Osteoblast (primary cell): ENCODE measurements around the gene TACC2. TPM values are rescaled to one million over a fixed set of nuclear protein-coding genes. Genes with fewer than 3 reads are reported as not detected.
"Not testable (repeated sequence)": the region's sequence is repeated elsewhere in the genome, so short reads cannot be mapped to it uniquely, and the experiment has no call there.

Experiments used
- DNase-seq: peaks from one replicate; pipeline ENCODE4 v3.0.0; 2011; ENCODE audit warnings: low spot score, mixed read lengths; ENCODE audit not compliant: insufficient read length; ENCODE audit errors: missing footprints
- H2AFZ ChIP-seq: 2 replicates; pipeline ENCODE4 v1.6.0; 2011; ENCODE audit warnings: mild to moderate bottlenecking, low read length
- H3K27ac ChIP-seq: 2 replicates; pipeline ENCODE4 v1.5.1; 2011; ENCODE audit warnings: mild to moderate bottlenecking, low read depth, low read length, moderate library complexity
- H3K27me3 ChIP-seq: 2 replicates; pipeline ENCODE4 v1.6.0; 2012; ENCODE audit warnings: mild to moderate bottlenecking, control low read depth, inconsistent platforms, low read length, moderate library complexity; ENCODE audit not compliant: insufficient read depth
- H3K36me3 ChIP-seq: 2 replicates; pipeline ENCODE4 v1.5.1; 2011; ENCODE audit warnings: mild to moderate bottlenecking, low read length, control low read depth, moderate library complexity; ENCODE audit not compliant: insufficient read depth
- H3K4me1 ChIP-seq: 2 replicates; pipeline ENCODE4 v1.5.1; 2011; ENCODE audit warnings: mild to moderate bottlenecking, low read length, control low read depth, moderate library complexity; ENCODE audit not compliant: insufficient read depth
- H3K4me2 ChIP-seq: 2 replicates; pipeline ENCODE4 v1.6.0; 2011; ENCODE audit warnings: mild to moderate bottlenecking, low read length; ENCODE audit not compliant: insufficient read depth
- H3K4me3 ChIP-seq: fragments of 200-600 bp; sonication (generic); 3 replicates; pipeline ENCODE4 v1.5.1; 2012; ENCODE audit warnings: mild to moderate bottlenecking, low read length, inconsistent platforms; ENCODE audit not compliant: insufficient read depth
- H3K79me2 ChIP-seq: 2 replicates; pipeline ENCODE4 v1.6.0; 2012; ENCODE audit warnings: mild to moderate bottlenecking, low read length, control low read depth, inconsistent platforms; ENCODE audit not compliant: insufficient read depth
- H3K9me3 ChIP-seq: 2 replicates; pipeline ENCODE4 v1.5.1; 2011; ENCODE audit warnings: low read depth, low read length, control low read depth
- H4K20me1 ChIP-seq: 2 replicates; pipeline ENCODE4 v1.6.0; 2012; ENCODE audit warnings: mild to moderate bottlenecking, low read length, control low read depth; ENCODE audit not compliant: insufficient read depth
- total RNA-seq: library from RNA; depleted of rRNA; stranded (reverse); fragments of >200 nt; gene quantifications from 2 replicates; pipeline ENCODE4 v1.2.3, GENCODE V29; 2012
- TF ChIP-seq, protein P1 (sequence below): IDR thresholded peaks from 2 replicates; pipeline ENCODE4 v1.5.1; 2011; ENCODE audit warnings: mild to moderate bottlenecking, low read depth, low read length, moderate library complexity; ENCODE audit errors: extremely low read depth

The TACC2 gene
- total RNA-seq, 1 donor = 5.8 TPM

DNA sequence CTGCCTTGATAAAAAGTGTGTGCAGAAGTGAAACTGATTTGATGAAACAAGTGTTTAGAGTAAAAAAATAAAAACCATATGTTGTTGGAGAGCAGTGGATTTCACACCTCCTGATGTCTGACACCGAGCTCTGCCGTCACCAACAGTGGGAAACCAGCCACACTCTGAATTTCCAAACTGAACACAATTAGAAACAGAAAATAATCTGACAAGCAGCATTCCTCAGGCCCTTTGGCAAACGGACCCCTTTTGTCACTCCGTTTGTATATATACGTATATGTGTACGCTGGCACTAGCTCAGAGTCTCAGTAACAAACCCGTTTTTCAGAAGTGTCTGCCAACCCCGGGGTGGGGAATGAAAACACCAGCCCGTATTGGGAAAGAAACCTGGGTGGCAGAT, 32.4 kb downstream of the TACC2 start:
- H3K79me2 ChIP-seq = no peaks in the 10 kb centered on the region
- no peaks in the 10 kb centered on the region for H4K20me1 ChIP-seq
- H3K4me2 ChIP-seq = no peak overlapping the region
- H2AFZ ChIP-seq = no peak overlapping the region
- H3K27me3 ChIP-seq = peaks cover 39% of the 10 kb centered on the region
- DNase-seq = no peak
- H3K36me3 ChIP-seq = no peaks in the 10 kb centered on the region
- H3K4me1 ChIP-seq = no peaks in the 10 kb centered on the region
- TF ChIP-seq, protein P1, sequence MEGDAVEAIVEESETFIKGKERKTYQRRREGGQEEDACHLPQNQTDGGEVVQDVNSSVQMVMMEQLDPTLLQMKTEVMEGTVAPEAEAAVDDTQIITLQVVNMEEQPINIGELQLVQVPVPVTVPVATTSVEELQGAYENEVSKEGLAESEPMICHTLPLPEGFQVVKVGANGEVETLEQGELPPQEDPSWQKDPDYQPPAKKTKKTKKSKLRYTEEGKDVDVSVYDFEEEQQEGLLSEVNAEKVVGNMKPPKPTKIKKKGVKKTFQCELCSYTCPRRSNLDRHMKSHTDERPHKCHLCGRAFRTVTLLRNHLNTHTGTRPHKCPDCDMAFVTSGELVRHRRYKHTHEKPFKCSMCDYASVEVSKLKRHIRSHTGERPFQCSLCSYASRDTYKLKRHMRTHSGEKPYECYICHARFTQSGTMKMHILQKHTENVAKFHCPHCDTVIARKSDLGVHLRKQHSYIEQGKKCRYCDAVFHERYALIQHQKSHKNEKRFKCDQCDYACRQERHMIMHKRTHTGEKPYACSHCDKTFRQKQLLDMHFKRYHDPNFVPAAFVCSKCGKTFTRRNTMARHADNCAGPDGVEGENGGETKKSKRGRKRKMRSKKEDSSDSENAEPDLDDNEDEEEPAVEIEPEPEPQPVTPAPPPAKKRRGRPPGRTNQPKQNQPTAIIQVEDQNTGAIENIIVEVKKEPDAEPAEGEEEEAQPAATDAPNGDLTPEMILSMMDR = no peak
- no peak overlapping the region for H3K4me3 ChIP-seq
- H3K27ac ChIP-seq = no peak overlapping the region
- H3K9me3 ChIP-seq = no peaks in the 10 kb centered on the region

DNA sequence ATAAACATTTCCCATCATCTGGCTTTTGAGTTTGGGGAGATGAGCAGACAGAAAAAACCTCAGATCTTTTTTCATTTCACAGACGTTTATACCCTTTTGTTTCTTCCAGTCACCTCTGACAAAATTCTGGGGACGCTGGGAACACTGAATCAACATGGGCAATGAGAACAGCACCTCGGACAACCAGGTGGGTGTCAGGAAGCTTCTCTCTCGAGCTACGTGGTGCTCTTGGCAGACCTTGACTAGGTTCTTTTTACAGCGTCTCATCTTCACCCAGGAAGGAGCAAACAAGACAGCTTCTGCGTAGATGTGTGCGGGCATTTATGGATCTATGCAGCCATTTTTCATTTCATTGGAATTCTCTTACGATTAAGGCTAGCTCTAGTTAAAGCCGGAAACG, 32.9 kb downstream of the TACC2 start:
- H3K4me2 ChIP-seq = no peak overlapping the region

GRCh38 chr10:122022276-122022675, 33.3 kb downstream of the TACC2 start:
- no peak overlapping the region for H3K27ac ChIP-seq
- H3K4me2 ChIP-seq = no peak overlapping the region
- DNase-seq = no peak
- H3K4me1 ChIP-seq = no peaks in the 10 kb centered on the region
- H3K36me3 ChIP-seq = no peaks in the 10 kb centered on the region
- TF ChIP-seq, protein P1 = no peak
- no peaks in the 10 kb centered on the region for H3K9me3 ChIP-seq
- no peak overlapping the region for H2AFZ ChIP-seq
- H3K4me3 ChIP-seq = no peak overlapping the region
- H4K20me1 ChIP-seq = no peaks in the 10 kb centered on the region
- H3K79me2 ChIP-seq = no peaks in the 10 kb centered on the region
- peaks cover 30% of the 10 kb centered on the region for H3K27me3 ChIP-seq

More for the DNA sequence above, 32.9 kb downstream of the TACC2 start:
- Histone ChIP-seq H4K20me1 (no peaks in the 10 kb centered on the region), H3K27me3 (peaks cover 35% of the 10 kb centered on the region), H3K9me3 (no peaks in the 10 kb centered on the region), H2AFZ (no peak overlapping the region), H3K36me3 (no peaks in the 10 kb centered on the region), H3K4me1 (no peaks in the 10 kb centered on the region), H3K79me2 (no peaks in the 10 kb centered on the region), H3K27ac (no peak overlapping the region), H3K4me3 (no peak overlapping the region)
- TF ChIP-seq, protein P1 = no peak
- DNase-seq = no peak

GRCh38 chr10:122023257-122023656, 34.3 kb downstream of the TACC2 start:
- not testable (repeated sequence) for H3K36me3 ChIP-seq, DNase-seq, H3K79me2 ChIP-seq, H3K9me3 ChIP-seq, H3K27ac ChIP-seq, H4K20me1 ChIP-seq, H3K4me3 ChIP-seq, H3K4me2 ChIP-seq, H3K4me1 ChIP-seq, H2AFZ ChIP-seq
- peaks cover 27% of the 10 kb centered on the region for H3K27me3 ChIP-seq
